ENCODE measurements around the gene SH2D1A. TPM values are rescaled to one million over a fixed set of nuclear protein-coding genes. Genes with fewer than 3 reads are reported as not detected.

SH2D1A gene
- total and polyA plus RNA-seq, 2 donors (not counting 1 experiment from before 2014, with no cell fraction given), result 0.04 TPM; not detected in 1

GRCh38 chrX:124393238-124393637, 46.9 kb downstream of the SH2D1A start:
- no peaks in the 10 kb centered on the region for H3K9me3 Mint-ChIP-seq (ENCODE audit: insufficient read depth)
- intact Hi-C loops (cut with micrococcal nuclease), result no loop called here
- POLR2A ChIA-PET, result no interaction called here
- H3K27ac Mint-ChIP-seq, result no peak overlapping the region
- CTCF ChIA-PET, result no interaction called here
- no peaks in the 10 kb centered on the region for H3K27me3 ChIP-seq (replicated peaks in 1 of 4; ENCODE audit: control extremely low read depth in 1 of 4, control insufficient read depth in 3 of 4, insufficient read depth in 4 of 4, low read length in 3 of 4)
- no peak overlapping the region for H3K4me3 Mint-ChIP-seq
- no peak overlapping the region for H3K27ac ChIP-seq (ENCODE audit: low read length in 2 of 2)
- no peak overlapping the region for H3K4me3 ChIP-seq (ENCODE audit: control extremely low read depth in 1 of 5, extremely low read depth in 1 of 5, insufficient read depth in 1 of 5, low read depth in 2 of 5, low read length in 4 of 5)
- TF ChIP-seq CTCF (IDR thresholded peaks at IDR 0.05) (no peak), EZH2 (IDR thresholded peaks at IDR 0.05; ENCODE audit: borderline replicate concordance, insufficient read depth, low read depth, low read length, poor library complexity, severe bottlenecking) (no peak)
- peaks cover 11% of the 10 kb centered on the region for H3K4me1 Mint-ChIP-seq
- DNase-seq (no peak), ATAC-seq (ENCODE audit: low read depth) (no peak)
- no CpG with 5 or more reads among the region's 1 CpG for WGBS (ENCODE audit: insufficient coverage)
- H3K9me3 ChIP-seq (ENCODE audit: control extremely low read depth in 1 of 3, control insufficient read depth in 2 of 3, insufficient read depth in 1 of 3, low read length in 2 of 3), result no peaks in the 10 kb centered on the region
- H3K9ac ChIP-seq (ENCODE audit: low read length), result no peak overlapping the region
- H3K79me2 ChIP-seq (ENCODE audit: control insufficient read depth, insufficient read depth, low read length), result no peaks in the 10 kb centered on the region
- no peaks in the 10 kb centered on the region for H3K36me3 ChIP-seq (replicated peaks in 1 of 2; ENCODE audit: control extremely low read depth in 1 of 2, control insufficient read depth in 1 of 2, extremely low read depth in 1 of 2, insufficient read depth in 2 of 2, low read length in 1 of 2)
- H3K4me1 ChIP-seq (ENCODE audit: control insufficient read depth in 2 of 2, insufficient read depth in 2 of 2, low read length in 2 of 2), result peaks cover 6 to 10% of the 10 kb centered on the region in 2 donors
- H4K20me1 ChIP-seq (ENCODE audit: control insufficient read depth, insufficient read depth, low read length, poor library complexity, severe bottlenecking), result no peaks in the 10 kb centered on the region
- no peak overlapping the region for H3K4me2 ChIP-seq (replicated peaks; ENCODE audit: low read depth, low read length, poor library complexity, severe bottlenecking)
- H3K27me3 Mint-ChIP-seq, result peaks cover 3% of the 10 kb centered on the region
- no peak overlapping the region for H2AFZ ChIP-seq (ENCODE audit: insufficient read depth, low read depth, low read length, poor library complexity, severe bottlenecking)

GRCh38 chrX:124393659-124394058, 47.3 kb downstream of the SH2D1A start:
- intact Hi-C loops (cut with micrococcal nuclease), result no loop called here
- WGBS (ENCODE audit: insufficient coverage), result no CpG with 5 or more reads among the region's 3 CpGs
- CTCF ChIA-PET, result no interaction called here

More at GRCh38 chrX:124393659-124394058, 47.3 kb downstream of the SH2D1A start:
- Histone ChIP-seq H3K4me2 (replicated peaks; ENCODE audit: low read depth, low read length, poor library complexity, severe bottlenecking) (no peak overlapping the region), H3K9ac (ENCODE audit: low read length) (no peak overlapping the region), H3K79me2 (ENCODE audit: control insufficient read depth, insufficient read depth, low read length) (no peaks in the 10 kb centered on the region), H4K20me1 (ENCODE audit: control insufficient read depth, insufficient read depth, low read length, poor library complexity, severe bottlenecking) (no peaks in the 10 kb centered on the region), H3K9me3 (ENCODE audit: control extremely low read depth in 1 of 3, control insufficient read depth in 2 of 3, insufficient read depth in 1 of 3, low read length in 2 of 3) (no peaks in the 10 kb centered on the region), H2AFZ (ENCODE audit: insufficient read depth, low read depth, low read length, poor library complexity, severe bottlenecking) (no peak overlapping the region), H3K4me1 (ENCODE audit: control insufficient read depth in 2 of 2, insufficient read depth in 2 of 2, low read length in 2 of 2) (peaks cover 6 to 10% of the 10 kb centered on the region in 2 donors), H3K27me3 (replicated peaks in 1 of 4; ENCODE audit: control extremely low read depth in 1 of 4, control insufficient read depth in 3 of 4, insufficient read depth in 4 of 4, low read length in 3 of 4) (no peaks in the 10 kb centered on the region), H3K27ac (ENCODE audit: low read length in 2 of 2) (no peak overlapping the region), H3K4me3 (ENCODE audit: control extremely low read depth in 1 of 5, extremely low read depth in 1 of 5, insufficient read depth in 1 of 5, low read depth in 2 of 5, low read length in 4 of 5) (no peak overlapping the region), H3K36me3 (replicated peaks in 1 of 2; ENCODE audit: control extremely low read depth in 1 of 2, control insufficient read depth in 1 of 2, extremely low read depth in 1 of 2, insufficient read depth in 2 of 2, low read length in 1 of 2) (no peaks in the 10 kb centered on the region)
- Mint-ChIP-seq H3K9me3 (ENCODE audit: insufficient read depth) (no peaks in the 10 kb centered on the region), H3K27me3 (peaks cover 3% of the 10 kb centered on the region), H3K4me3 (no peak overlapping the region), H3K27ac (no peak overlapping the region), H3K4me1 (peaks cover 11% of the 10 kb centered on the region)
- POLR2A ChIA-PET, result no interaction called here
- DNase-seq (no peak), ATAC-seq (ENCODE audit: low read depth) (no peak)
- TF ChIP-seq CTCF (IDR thresholded peaks at IDR 0.05), result no peak
